Esophagus muscularis mucosa (tissue), 3 donors: ENCODE results near the gene GRK5.

Experiments
- CTCF ChIP-seq, 3 experiments: fragments of 200-600 bp in 2 of 3; fragments of 450-650 bp in 1 of 3; sonication (generic) in 2 of 3; IDR thresholded peaks; one replicate each; pipeline ENCODE4 v1.5.1; 2017 to 2019; ENCODE audit warnings: antibody characterized with exemption in 3 of 3, mild to moderate bottlenecking in 2 of 3, moderate library complexity in 1 of 3
- POLR2A ChIP-seq: fragments of 450-650 bp; IDR thresholded peaks from one replicate; pipeline ENCODE4 v1.6.1; 2017; ENCODE audit warnings: antibody characterized with exemption, moderate library complexity, mild to moderate bottlenecking, low read depth
- POLR2AphosphoS5 ChIP-seq, 2 donors: sonication (generic); formaldehyde crosslinking; IDR thresholded peaks; one replicate each; pipeline ENCODE4 v1.6.1; 2017; ENCODE audit warnings: antibody characterized with exemption in 2 of 2

- no peak for TF ChIP-seq POLR2A
- no peak for TF ChIP-seq CTCF (IDR thresholded peaks at IDR 0.05)
- no peak for TF ChIP-seq POLR2AphosphoS5 (IDR thresholded peaks at IDR 0.05)
These were observed 153.0 kb downstream of the GRK5 start for GRCh38 chr10:119360181-119360921.
